COLO829 (cell line): ENCODE data around the gene ZBTB3.
A peak's percentile ranks its signal among the peaks of the same experiment; 100 is the strongest.
"Not testable (repeated sequence)": the region's sequence is repeated elsewhere in the genome, so short reads cannot be mapped to it uniquely, and the experiment has no call there.

Source experiments
- DNase-seq: peaks from one replicate; pipeline ENCODE4 v3.0.0; 2012; ENCODE audit warnings: low spot score

The ZBTB3 gene

GRCh38 chr11:62757846-62758788, 4.2 kb upstream of the ZBTB3 start:
- DNase-seq, result no peak

GRCh38 chr11:62755086-62755615, 1.2 kb upstream of the ZBTB3 start:
- no peak for DNase-seq

GRCh38 chr11:62752994-62753735, 795 bp downstream of the ZBTB3 start:
- no peak for DNase-seq

GRCh38 chr11:62752177-62752785, 1.7 kb downstream of the ZBTB3 start:
- no peak for DNase-seq

- DNase-seq, result not testable (repeated sequence)
Observed at GRCh38 chr11:62749931-62750330, 4.0 kb downstream of the ZBTB3 start.

- peak; percentile 94 for DNase-seq
Observed at GRCh38 chr11:62747475-62748160, 6.3 kb downstream of the ZBTB3 start.

- DNase-seq, result no peak
Observed at GRCh38 chr11:62737196-62737595, 16.8 kb downstream of the ZBTB3 start.

- DNase-seq, result no peak
Observed at GRCh38 chr11:62732830-62733229, 21.1 kb downstream of the ZBTB3 start.

GRCh38 chr11:62730076-62730475, 23.9 kb downstream of the ZBTB3 start:
- not testable (repeated sequence) for DNase-seq

- peak; percentile 86 for DNase-seq
Observed at GRCh38 chr11:62728171-62728988, 25.6 kb downstream of the ZBTB3 start, which contains the start of gene TTC9C. TTC9C (plus strand) TSS chr11:62728486; CDS start chr11:62728849, 363 bp downstream.

- DNase-seq, result peak; percentile 97
Observed at GRCh38 chr11:62727872-62728170, 26.1 kb downstream of the ZBTB3 start.

- peak; percentile 99 for DNase-seq
Observed at GRCh38 chr11:62727165-62727871, 26.6 kb downstream of the ZBTB3 start, which contains the start of gene HNRNPUL2. HNRNPUL2 (minus strand) TSS chr11:62727457; CDS start chr11:62727156, 301 bp downstream.

- DNase-seq, result no peak
Observed at GRCh38 chr11:62726915-62727164, 27.1 kb downstream of the ZBTB3 start.

- DNase-seq, result no peak
Observed at GRCh38 chr11:62726156-62726914, 27.6 kb downstream of the ZBTB3 start.

GRCh38 chr11:62725646-62726045, 28.3 kb downstream of the ZBTB3 start:
- DNase-seq, result no peak

- no peak for DNase-seq
Observed at GRCh38 chr11:62724171-62724570, 29.8 kb downstream of the ZBTB3 start.

GRCh38 chr11:62721994-62722393, 32.0 kb downstream of the ZBTB3 start:
- DNase-seq, result no peak

GRCh38 chr11:62719302-62719978, 34.5 kb downstream of the ZBTB3 start:
- DNase-seq, result no peak

- no peak for DNase-seq
Observed at GRCh38 chr11:62716816-62717215, 37.1 kb downstream of the ZBTB3 start.
